Measurements from ENCODE around the gene RAB7A.
"Not testable (repeated sequence)": the region's sequence is repeated elsewhere in the genome, so short reads cannot be mapped to it uniquely, and the experiment has no call there.

RAB7A gene

DNA sequence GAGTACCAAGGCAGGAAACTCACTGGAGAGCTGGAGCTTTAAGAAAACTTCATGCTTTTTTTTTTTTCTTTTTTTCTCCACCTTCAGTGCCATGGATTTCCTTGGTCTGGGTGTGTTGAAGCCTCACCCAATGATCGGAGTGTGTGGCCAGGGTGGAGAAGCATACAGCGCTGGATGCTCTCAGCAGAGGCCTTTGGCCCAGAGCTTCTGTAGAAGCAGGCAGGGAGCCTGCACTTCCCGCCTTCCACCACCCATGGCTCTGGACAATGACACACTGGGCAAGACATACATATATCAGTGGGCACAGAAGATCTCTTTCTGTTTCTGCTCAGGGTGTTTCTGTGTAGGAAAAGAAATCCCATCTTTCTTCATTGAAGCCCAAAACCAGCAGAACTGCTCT lies 97.6 kb downstream of the RAB7A start:
- DNase-seq: no peak

DNA sequence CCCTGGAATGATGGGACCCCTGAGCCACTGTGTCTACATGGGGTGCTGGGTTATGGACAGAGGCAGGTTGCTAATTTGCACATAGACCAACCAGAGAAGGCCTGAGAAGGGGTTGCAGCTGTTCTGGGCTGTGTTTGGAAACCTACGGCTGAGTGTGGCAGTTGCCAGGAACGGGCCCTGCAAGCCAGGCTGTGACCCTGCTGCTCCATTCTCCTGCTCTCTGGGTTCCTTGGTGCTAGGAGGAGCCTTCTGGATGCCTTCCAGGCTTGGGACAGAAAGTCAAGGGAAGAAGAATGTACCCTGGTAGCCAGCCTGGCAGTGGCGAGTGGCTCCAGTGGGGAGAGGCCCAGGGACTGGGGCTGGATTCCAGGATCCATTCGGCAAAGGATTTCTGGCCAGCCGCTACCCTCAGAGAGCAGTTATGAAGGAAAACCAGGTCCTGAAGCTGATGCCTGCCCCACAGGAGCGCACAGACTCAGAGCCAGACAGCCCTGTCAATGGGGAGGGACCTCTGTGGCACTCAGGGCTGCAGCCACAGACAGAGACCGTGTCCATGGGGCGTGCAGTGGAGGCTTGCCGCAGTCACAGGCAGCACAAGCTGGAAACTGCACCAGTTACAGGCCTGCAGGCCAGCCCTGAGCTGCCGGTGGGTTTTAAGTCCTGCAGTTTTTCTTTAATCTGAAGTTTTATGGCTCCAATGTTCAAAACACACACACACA lies 98.3 kb downstream of the RAB7A start:
- DNase-seq: no peak

DNA sequence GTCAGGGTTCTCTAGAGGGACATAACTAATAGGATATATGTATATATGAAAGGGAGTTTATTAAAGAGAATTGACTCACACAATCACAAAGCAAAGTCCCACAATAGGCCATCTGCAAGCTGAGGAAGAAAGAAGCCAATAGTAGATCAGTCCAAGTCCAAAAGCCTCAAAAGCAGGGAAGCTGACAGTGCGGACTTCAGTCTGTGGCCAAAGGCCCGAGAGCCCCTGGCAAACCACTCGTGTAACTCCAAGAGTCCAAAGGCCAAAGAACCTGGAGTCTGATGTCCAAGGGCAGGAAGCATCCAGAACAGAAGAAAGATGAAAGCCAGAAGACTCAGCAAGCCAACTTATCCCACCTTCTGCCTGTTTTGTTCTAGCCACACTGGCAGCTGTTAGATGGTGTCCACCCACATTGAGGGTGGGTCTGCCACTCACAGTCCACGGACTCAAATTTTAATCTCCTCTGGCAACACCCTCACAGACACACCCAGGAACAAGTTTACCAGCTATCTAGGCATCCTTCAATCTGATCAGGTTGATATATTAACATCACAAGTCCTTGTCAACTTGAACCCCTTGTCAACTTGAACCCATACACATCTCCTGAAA lies 99.2 kb downstream of the RAB7A start:
- DNase-seq: no peak

DNA sequence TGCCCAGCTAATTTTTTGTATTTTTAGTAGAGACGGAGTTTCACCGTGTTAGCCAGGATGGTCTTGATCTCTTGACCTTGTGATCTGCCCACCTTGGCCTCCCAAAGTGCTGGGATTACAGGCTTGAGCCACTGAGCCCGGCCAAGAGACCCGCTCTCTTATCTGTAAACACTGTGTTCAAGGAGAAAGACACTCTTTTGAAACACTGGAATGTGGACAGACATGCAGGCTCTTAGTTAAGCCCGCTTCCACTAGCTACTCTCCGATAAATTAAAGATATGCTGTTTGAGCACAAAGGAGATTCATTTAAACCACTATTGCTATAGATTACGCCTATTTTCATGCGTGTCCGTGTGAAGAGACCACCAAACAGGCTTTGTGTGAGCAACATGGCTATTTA lies 103.1 kb downstream of the RAB7A start:
- DNase-seq: not testable (repeated sequence)

DNA sequence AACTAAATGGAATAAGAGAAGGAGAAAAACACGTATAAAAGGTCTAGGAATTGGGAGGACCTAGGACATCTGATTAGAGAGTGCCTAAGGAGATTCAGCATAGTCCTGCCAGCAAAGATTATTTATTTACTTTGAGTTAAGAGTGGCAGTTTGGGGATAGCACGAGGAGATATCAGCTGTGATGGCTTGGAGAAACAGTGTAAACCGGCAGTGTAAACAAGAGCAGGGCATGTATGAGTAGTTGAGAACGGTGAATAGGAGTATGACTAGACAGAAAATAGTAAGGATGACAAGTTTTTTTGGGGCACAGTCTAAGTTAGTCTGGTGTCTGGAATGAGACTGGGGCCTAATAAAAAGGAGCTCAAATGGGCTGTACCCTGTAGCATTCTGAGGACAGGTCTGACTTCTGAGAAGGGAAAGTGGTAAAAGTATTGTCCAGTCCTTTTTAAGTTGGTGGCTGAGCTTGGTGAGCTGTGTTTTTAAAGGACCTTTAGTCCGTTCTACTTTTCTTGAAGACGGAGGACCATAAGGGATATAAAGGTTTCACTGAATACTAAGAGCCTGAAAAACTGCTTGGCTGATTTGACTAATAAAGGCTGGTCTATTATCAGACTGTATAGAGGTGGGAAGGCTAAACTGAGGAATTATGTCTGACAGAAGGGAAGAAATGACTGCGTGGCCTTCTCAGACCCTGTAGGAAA lies 104.1 kb downstream of the RAB7A start:
- DNase-seq: not testable (repeated sequence)

DNA sequence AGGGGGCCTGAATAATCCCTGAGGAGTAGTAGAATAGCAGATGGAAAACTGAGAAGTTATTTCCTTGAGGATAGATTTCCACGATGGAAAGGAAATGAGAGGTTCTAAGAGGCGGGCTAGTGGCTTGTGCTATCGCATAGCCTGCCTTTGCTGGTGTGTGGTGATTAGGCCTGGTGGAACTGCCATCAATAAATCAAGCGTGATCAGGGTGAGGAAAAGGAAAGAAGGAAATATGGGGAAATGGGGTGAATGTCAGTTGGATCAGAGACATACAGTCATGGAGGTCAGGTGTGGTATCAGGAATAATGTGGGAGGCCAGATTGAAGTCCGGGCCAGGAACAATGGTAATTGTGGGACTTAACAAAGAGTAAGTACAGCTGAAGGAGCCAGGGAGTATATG lies 104.8 kb downstream of the RAB7A start:
- DNase-seq: not testable (repeated sequence)

DNA sequence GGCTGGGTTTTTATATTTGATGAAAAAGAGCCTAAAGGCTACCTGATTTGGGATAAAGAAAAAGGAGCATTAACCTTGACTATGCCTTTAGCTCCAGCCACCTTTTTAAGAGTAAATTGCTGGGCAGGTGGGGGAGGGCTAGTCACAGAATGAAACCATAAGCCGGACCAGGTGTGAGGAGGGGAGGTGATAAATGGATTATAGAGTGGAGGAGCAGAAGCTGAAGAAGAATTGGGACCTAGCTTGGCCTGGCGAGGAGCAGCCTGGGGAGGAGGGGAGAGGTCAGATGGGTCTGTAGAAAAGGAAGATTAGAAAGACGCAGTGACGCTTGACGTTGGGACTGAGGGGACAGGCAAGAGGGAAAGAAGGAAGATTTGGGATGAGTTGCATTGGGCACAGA lies 107.0 kb downstream of the RAB7A start:
- DNase-seq: not testable (repeated sequence)

DNA sequence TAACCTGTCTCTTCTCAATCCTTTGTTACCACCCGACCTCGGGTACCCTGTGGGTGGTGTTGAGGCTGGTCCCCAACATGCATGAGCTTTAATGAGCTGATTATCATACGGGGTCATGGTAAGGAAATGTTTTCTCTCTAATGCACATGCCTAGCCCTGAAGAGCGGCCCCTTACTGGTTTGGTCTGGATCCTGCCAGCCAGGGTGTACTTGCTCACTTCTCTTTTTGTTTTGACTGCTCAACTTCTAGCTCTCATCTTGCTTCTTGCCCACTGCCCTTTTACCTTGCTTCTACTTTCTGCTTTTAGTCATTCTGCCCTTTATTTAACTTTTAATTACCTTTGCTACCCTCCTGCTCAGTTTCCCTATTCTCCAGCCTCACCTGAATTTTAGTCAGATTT lies 109.1 kb downstream of the RAB7A start:
- no peak for DNase-seq

DNA sequence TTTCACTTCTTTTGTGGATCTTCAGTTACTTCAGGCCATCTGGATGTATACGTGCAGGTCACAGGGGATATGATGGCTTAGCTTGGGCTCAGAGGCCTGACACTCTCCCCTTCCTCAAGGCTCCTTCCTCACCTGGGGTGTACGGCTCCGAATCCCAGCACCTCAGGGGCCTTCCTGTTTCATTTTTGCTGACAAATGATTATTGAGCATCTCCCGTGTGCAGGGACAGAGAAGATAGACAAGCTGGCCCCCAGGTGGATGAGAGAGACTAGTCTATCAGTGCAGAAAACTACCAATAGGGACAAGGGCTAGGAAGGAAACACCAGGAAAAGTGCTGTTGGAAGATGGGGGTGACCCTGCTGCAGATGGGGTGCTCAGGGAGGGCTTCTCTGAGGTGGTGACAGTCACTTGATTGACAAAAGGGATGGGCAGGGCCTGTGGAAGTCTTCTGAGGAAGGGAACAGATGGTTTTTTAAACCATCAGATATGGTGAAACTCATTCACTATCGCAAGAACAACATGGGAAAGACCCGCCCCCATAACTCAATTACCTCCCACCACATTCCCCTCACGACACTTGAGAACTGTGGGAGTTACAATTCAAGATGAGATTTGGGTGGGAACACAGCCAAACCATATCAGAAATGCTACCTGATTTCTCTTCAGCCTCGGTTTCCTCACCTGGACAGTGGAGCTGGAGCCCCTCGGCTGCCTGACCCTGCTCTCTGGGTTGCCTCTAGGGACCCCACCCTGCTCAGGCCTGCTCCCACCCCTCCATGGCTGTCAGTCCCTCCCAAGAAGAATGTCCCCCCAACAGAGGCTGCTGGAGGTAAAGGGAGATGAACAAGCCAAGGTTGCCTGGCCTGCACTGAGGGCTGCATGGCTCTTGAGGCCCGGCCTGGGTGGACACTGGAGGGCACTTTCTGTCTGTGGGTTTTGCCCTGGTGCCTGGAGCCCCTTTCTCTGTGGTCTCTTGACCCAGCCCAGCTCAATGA lies 116.2 kb downstream of the RAB7A start:
- no peak for DNase-seq

DNA sequence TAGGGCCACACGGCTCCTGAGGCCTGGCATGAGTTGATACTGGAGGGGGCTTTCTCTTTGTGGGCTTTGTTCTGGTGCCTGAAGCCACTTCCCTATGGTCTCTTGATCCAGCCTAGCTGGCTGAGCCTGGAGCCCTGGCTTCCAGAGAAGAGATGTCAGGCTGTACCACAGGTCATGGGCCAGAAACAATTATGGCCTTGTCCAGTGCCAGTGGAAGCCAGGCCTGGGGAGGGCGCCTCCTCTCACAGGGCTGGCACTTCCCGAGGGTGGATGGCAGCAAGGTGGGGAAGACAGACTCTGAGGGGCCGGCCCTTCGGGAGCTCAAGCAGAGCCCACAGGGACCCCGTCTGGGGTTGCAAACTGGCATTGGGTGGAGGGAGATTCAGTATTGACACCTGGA lies 118.5 kb downstream of the RAB7A start:
- DNase-seq: no peak

DNA sequence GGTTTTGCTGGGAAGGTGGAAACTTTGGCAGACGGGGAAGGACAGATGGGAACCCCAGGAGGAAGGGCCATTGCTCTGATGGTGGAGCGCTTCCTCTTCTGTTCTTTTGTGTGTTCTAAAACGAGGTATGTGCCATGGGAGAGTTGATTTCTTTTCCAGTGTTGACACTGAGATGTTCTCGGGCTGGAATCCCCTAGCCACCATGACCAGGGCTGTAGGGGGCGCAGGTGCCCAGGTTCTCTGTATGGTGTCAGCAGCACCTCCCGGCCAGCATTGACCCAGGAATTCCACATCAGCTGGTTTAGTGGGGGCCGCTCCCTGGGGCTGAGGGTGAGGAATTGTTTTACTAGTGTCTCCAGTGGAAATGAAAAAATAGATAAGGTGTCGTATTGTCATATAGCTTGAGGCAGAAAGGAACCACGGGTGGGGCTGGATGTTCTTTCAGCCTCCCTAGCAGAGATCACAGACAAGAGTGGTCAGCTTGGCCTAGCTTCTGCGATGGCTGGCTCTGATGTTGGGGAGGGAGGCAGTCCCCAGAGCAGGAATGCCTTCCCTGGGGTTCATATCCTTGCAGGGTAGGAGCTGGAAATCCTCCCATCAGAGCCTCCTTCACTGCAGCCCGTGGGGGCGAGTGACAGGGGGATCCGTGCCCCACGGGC lies 119.3 kb downstream of the RAB7A start:
- no peak for DNase-seq

DNA sequence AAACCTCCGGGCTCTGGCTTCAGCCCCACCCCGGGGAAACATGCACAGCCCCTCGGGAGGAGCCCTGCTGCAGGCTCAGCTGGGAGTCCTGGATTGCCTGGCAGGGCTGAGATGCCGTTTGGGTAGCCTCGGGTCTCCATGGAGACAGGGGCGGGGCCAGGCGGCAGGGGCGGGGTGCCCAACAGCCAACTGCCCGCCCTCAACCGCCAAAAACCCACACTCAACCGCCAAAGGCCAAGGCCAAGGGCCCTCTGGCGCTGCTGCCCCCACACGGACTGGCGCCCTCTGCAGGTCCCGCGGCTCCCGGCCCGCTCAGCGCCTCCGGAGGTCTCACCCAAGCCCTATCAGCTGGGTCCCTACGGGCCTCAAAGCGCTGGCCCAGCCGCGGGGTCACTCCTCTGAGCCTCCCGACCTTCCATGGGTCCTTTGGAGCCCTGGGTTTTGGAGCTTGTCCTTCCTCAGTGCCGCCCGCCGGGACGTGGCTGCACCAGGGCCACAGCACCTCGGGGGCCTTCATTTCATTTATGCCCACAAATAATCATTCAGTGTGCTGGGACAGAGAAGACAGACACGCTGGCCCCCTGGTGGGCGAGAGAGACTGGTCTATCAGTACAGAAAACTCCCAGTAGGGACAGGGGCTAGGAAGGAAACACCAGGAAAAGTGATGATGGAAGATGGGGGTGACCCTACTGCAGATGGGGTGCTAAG lies 119.9 kb downstream of the RAB7A start:
- peak; percentile 68 for DNase-seq

DNA sequence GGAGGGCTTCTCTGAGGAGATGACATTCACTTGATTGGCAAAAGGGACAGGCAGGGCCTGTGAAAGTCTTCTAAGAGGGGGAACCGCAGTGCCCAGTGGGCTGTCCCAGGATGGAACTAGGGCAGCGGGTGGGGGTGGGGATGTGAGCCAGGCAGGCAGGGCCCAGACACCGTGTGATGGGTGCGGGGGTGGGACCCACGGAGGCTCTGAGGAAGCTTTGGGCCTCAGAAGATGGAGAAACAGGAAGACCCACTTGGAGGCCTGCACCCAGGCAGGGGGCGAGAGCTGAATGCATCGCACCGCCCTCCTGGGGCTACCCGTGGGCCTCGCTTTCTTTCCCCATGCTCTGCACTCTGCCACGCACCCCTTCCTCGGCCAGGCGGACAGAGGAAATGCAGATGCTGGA lies 120.5 kb downstream of the RAB7A start:
- no peak for DNase-seq

DNA sequence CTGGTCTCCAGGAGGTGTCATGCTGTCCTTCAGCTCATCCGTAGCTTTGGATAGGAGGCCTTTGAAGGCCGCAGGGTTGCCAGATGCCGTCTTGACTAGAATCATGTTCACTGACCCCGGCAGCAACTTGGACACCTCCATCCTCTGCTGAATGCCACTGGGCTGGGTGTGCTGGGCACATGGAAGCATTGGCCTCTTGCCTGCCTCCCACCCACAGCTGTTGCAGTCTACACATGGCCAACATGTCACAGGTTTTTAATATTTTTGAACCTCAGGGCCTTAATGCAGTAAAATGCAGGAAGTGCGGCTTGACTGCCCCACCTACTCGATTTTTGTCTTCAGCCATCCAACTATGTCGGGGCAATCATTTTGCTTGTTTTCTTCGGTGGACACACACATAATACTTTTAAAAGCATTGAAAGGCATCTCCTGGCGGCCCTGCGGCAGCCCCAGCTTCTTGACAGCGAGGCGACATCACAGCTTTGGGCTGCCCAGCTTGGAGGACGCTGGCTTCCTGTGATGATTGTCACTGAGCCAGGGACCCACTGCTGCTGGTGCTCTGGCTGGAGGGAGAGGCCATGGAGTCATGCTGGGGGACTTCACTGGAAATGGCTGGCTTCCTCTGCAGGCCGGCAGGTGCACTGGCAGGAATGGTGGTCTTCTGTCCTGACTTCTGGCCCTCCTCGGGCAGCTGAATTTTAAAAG lies 121.8 kb downstream of the RAB7A start:
- DNase-seq: no peak

DNA sequence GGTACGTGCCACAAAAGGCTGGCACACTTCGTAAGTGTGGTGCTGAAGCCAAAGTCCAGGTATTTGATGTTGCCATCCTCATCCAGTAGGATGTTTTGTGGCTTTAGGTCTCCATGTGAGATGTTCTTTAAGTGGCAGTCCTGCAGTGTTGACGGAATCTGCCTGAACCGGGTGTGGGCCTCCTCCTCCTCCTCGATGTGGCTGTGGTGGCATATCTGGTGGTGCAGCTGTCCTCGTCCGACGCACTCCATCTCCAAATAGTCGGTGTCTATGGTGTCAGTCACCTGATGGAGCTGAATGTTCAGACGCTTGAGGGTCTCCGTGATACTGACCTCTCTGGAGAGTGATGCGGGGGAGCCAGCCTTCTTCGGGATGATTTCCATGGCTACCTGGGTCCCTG lies 123.0 kb downstream of the RAB7A start:
- DNase-seq: no peak

DNA sequence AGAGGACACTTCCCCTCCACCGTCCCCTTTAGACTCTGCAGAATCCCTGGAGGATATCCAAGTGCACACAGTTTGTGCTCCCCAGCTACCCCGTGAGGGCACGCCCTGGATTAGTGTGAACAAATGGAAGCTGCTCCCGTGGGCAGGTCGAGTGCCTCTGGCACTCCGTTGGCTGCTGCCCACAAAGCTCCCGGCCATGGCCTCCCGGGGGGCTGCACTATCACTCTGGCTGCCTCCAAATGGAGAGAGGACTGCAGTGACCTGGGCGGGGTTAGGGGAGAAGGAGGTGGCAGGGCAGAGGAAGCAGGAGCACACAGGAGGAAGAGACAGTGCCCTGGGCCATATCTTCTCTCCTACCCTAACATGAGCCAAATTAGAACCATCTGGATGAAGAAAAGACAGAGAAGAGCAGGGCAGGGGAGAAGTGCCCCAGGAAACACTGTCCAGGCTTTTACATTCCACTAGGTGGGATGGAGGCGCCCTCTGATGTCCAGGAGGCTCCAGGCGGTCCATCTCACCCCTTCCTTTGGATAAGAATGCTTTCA lies 124.0 kb downstream of the RAB7A start:
- DNase-seq: peak; percentile 15

DNA sequence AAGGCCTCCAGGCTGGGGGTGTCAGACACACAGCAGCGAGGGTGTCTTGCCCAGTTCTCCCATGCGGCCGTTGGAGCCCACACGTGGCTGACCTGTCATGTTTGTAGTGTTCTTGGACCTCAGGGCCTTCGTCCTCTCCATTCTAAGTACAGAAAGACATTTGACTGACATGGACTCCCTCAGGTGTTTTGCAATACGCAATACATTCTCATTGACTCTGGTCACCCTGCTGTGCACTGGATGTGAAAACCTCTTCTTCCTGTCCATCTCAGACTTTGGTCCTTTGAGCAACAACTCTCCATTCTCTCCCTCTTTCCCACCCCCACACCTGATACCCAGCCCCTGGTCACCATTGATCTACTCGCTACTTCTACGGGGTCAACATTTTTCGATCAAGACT lies 124.6 kb downstream of the RAB7A start:
- no peak for DNase-seq

DNA sequence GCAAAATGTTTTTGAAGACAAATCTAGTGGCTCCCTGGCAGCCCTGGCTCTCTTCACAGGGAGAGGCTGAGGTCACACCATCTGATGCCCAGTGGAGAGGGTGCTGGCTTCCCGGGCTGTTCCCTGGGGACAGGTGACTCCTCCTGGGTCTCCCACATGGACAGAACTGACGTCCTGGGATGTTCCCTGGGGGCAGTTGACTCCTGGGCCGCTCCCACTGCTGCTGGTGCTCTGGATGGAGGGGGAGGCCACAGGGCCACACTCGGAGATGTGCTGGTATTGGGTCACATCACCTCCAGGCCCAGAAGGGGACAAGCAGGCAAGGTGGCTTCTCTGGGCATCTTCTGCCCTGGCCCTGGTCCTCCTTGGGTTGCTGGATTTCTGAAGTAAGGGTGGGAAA lies 125.6 kb downstream of the RAB7A start:
- DNase-seq: no peak

DNA sequence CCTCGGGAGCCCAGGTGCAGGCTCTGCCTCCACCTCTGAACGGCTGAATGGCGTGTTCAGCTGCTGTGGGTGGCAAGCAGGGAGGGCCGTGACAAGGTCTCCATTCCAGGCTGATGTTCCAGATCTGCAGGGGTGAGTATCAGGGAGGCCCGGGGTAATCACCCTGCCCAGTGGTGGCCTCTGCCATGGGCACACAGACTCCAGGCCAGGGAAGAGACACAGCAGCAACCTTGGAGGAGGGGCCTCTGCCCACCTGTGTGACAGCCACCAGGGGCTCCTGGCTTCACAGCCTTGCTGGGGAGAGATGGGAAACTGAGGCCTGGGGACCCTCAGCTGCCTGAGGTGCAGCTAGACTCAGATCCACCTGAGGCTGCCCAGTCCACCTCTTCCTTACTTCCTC lies 127.8 kb downstream of the RAB7A start:
- no peak for DNase-seq

DNA sequence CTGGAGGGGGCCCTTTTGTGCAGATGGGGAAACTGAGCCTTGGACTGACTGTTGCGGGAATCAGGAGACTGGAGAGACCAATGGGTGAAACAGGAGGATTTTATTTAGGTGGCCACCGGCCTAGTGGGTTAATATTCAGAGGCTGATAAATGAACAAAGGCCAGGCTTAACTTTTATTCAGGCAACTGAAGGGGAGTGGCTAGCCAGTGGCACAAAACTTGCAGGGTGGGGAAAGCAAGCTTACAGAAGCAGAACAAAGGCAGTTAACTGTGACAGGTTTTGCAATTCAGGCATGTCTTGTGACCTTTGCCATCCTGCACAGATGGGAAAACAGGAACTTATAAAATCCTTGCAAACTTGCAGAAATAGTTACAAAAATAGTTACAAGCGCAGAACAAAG lies 128.5 kb downstream of the RAB7A start:
- DNase-seq: no peak

DNA sequence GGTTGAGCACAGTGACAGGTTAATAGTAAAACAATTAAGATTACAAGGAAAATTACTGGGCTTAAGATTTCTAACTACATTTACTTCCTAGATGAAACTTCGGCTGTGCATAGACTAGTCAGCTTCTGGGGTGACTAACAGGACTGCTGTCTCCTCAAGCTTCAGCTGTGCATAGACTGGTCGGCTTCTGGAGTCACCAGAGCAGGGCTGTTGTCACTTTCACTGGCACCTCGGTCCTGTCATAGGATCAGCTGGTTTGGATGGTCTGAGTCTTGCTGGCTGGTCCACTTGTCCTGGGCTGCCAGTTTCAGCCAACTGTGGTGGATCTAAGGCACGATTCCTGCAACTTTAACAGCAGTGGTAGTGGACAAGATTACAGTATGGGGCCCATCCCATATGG lies 129.6 kb downstream of the RAB7A start:
- DNase-seq: no peak

All from fibroblast of skin of right biceps (primary cell).